ENCODE measurements around the gene GXYLT1. TPM values are rescaled to one million over a fixed set of nuclear protein-coding genes. Genes with fewer than 3 reads are reported as not detected.

Gene GXYLT1
- total RNA-seq, 3 donors from 2014 or later, result 12.8 to 19.3 (median 18.0) TPM

GRCh38 chr12:42031847-42032564 is 112.7 kb downstream of the GXYLT1 start:
- no peak for DNase-seq (ENCODE audit: low spot score in 2 of 2)
- intact Hi-C loops (cut with DNase I; ENCODE audit: low total_unique reads), result no loop called here
- no peak overlapping the region for H3K27ac ChIP-seq
- peaks cover 0 to 10% of the 10 kb centered on the region in 2 donors for H3K9me3 ChIP-seq
- TF ChIP-seq POLR2AphosphoS5 (IDR thresholded peaks at IDR 0.05) (no peak), CTCF (IDR thresholded peaks at IDR 0.05) (no peak), POLR2A (IDR thresholded peaks at IDR 0.05) (no peak)
- H3K36me3 ChIP-seq, result no peaks in the 10 kb centered on the region
- H3K27me3 ChIP-seq, result no peaks in the 10 kb centered on the region
- H3K4me3 ChIP-seq, result no peak overlapping the region
- H3K4me1 ChIP-seq, result no peaks in the 10 kb centered on the region

Other genes starting within 250 kb of the GXYLT1 start
- gene YAF2, start 93.4 kb upstream of the GXYLT1 start, total RNA-seq, result 10 to 100 TPM; 32.1 to 43.2 (median 39.4) TPM
- 10 to 100 TPM; 28.0 to 34.9 (median 31.8) TPM for gene ZCRB1, start 181.2 kb upstream of the GXYLT1 start, total RNA-seq
- gene PPHLN1, start 181.3 kb upstream of the GXYLT1 start, total RNA-seq, result 10 to 100 TPM; 52.0 to 90.6 (median 62.3) TPM

Data from breast epithelium (tissue), 4 donors.